ENCODE results near the gene NCOA1.

DNA sequence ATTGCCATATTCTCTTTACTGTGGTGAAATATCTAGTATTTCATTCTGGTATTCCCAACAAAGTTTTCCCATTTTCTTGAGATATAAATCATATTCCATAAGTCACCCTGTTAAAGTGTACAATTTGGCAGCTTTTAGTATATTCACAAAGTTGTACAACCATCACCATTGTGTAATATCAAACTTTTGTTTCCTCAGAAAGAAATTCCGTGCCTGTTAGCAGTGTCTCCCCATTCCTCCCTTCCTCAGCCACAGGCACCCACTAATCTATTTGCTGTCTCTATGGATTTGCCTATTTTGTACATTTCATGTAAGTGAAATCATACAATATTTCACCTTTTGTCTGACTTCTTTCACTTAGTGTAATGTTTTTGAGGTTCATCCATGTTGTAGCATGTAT lies 19.7 kb downstream of the NCOA1 start:
- TF ChIP-seq BHLHE40 (IDR thresholded peaks at IDR 0.05; ENCODE audit: borderline replicate concordance): no peak
- TF ChIP-seq ELF4 (IDR thresholded peaks at IDR 0.05): no peak
- TF ChIP-seq SP1 (IDR thresholded peaks at IDR 0.05): no peak
- TF ChIP-seq, protein P1, sequence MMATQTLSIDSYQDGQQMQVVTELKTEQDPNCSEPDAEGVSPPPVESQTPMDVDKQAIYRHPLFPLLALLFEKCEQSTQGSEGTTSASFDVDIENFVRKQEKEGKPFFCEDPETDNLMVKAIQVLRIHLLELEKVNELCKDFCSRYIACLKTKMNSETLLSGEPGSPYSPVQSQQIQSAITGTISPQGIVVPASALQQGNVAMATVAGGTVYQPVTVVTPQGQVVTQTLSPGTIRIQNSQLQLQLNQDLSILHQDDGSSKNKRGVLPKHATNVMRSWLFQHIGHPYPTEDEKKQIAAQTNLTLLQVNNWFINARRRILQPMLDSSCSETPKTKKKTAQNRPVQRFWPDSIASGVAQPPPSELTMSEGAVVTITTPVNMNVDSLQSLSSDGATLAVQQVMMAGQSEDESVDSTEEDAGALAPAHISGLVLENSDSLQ (IDR thresholded peaks at IDR 0.05): no peak
- TF ChIP-seq NFRKB (IDR thresholded peaks at IDR 0.05): no peak
- TF ChIP-seq FOXK2 (IDR thresholded peaks at IDR 0.05): no peak
- no peak for TF ChIP-seq TARDBP (IDR thresholded peaks at IDR 0.05)
- TF ChIP-seq FOXM1 (IDR thresholded peaks at IDR 0.05; ENCODE audit: borderline replicate concordance): no peak
- TF ChIP-seq LEF1 (IDR thresholded peaks at IDR 0.05; ENCODE audit: borderline replicate concordance): no peak
- no peak for TF ChIP-seq ZNF384 (IDR thresholded peaks at IDR 0.05)
- no peak for TF ChIP-seq SUZ12 (IDR thresholded peaks at IDR 0.05)
- TF ChIP-seq ARNT (IDR thresholded peaks at IDR 0.05): no peak
- no peak for TF ChIP-seq HDGF (IDR thresholded peaks at IDR 0.05; ENCODE audit: borderline replicate concordance)
- TF ChIP-seq FOXA1 (IDR thresholded peaks at IDR 0.05): no peak

Measured in HEK293T (cell line).